Heart right ventricle (tissue), 16 donors: Measurements from ENCODE around the gene CYP19A1. TPM values are rescaled to one million over a fixed set of nuclear protein-coding genes. Genes with fewer than 3 reads are reported as not detected.
"Not testable (repeated sequence)": the region's sequence is repeated elsewhere in the genome, so short reads cannot be mapped to it uniquely, and the experiment has no call there.

Source experiments
- ATAC-seq, 8 donors: fragments of 200-7000 bp; cut with Tn5 transposase; one replicate each; pipeline ENCODE4 v1.9.1; 2020; ENCODE audit warnings: mild to moderate bottlenecking in 8 of 8, moderate library complexity in 8 of 8, moderate number of reproducible peaks in 1 of 8
- DNase-seq, 2 donors: peaks; one replicate each; pipeline ENCODE4 v3.0.0-alpha.2; 2020
- H3K27ac ChIP-seq, 10 donors: fragments of 200-600 bp; sonication (generic) in 2 of 10; one replicate each; pipeline versions ENCODE4 v1.5.0 to v1.8.0; 2020 to 2022; ENCODE audit warnings: mild to moderate bottlenecking in 3 of 10
- H3K27me3 ChIP-seq, 7 donors: fragments of 200-600 bp; one replicate each; pipeline ENCODE4 v1.8.0; 2021 to 2022; ENCODE audit warnings: mild to moderate bottlenecking in 2 of 7
- H3K36me3 ChIP-seq, 9 donors: fragments of 200-600 bp; sonication (generic) in 1 of 9; one replicate each; pipeline versions ENCODE4 v1.5.0 to v1.8.0; 2020 to 2022; ENCODE audit warnings: mild to moderate bottlenecking in 2 of 9
- H3K4me1 ChIP-seq, 9 donors: fragments of 200-600 bp; sonication (generic) in 1 of 9; one replicate each; pipeline versions ENCODE4 v1.5.0 to v1.8.0; 2020 to 2022; ENCODE audit warnings: mild to moderate bottlenecking in 4 of 9
- H3K4me3 ChIP-seq, 10 donors: fragments of 200-600 bp; sonication (generic) in 2 of 10; one replicate each; pipeline versions ENCODE4 v1.5.0 to v1.8.0; 2020 to 2022; ENCODE audit warnings: mild to moderate bottlenecking in 7 of 10, moderate library complexity in 2 of 10
- H3K9me3 ChIP-seq, 11 donors: fragments of 200-600 bp in 10 of 11; sonication (generic) in 2 of 11; one replicate each; pipeline versions ENCODE4 v1.5.0 to v1.8.0; 2013 to 2022; ENCODE audit warnings: mild to moderate bottlenecking in 2 of 11, control low read depth in 1 of 11, moderate library complexity in 1 of 11
- WGBS, 2 donors: extraction: QIAGEN DNeasy Blood & Tissue Kit; methylation state at CpG; one replicate each; pipeline ENCODE4 v1.1.7; 2013; ENCODE audit warnings: inconsistent platforms in 1 of 2; 5-methylcytosine and 5-hydroxymethylcytosine counted together
- intact Hi-C, 10 donors: fragments of 100-400 bp; cut with DNase I; formaldehyde crosslinking; loops; one replicate each; pipeline versions ENCODE4 v1.11.1 to v1.14.2; 2022
- polyA plus RNA-seq, 2 donors: library from polyadenylated mRNA; stranded (reverse); fragments of 200-250 nt; gene quantifications; one replicate each; pipeline ENCODE4 v1.2.3, GENCODE V29; 2013
- total RNA-seq, 10 donors: library from RNA; stranded (reverse); fragmentation: NEBNext Ultra II Directional in 3 of 10; extraction: Animal tissue kit (Norgen Biotek cat#: 25700) in 3 of 10; gene quantifications; one replicate each; pipeline versions ENCODE4 v1.2.1 to v1.2.4, GENCODE V29; 2021 to 2023
- TF ChIP-seq, protein P1 (sequence below), 9 donors: fragments of 200-600 bp; sonication (generic) in 2 of 9; IDR thresholded peaks; one replicate each; pipeline versions ENCODE4 v1.5.0 to v1.8.0; 2021 to 2022; ENCODE audit warnings: antibody characterized with exemption in 9 of 9, mild to moderate bottlenecking in 5 of 9, moderate library complexity in 1 of 9
- donor health status: Arrhythmogenic right ventricular cardiomyopathy.
- donor health status: ischemic (EF 13 %, LVEDD 7.1; RV severe dilation, severe dysfunction).
- donor health status: healthy with polysubstance abuse.
- donor health status: DM: no; HTN: yes; CAD: no.
- donor health status: DM: no; HTN: no; CAD: no.
- donor health status: ischemic (EF 25% LVEDD 6.9; RV normal size, moderate dysfunction).
- donor health status: ischemic (EF 25% LVEDD 5.7; RV mildly dilated, moderate dysfunction).
- donor health status: healthy.
- donor health status: DM: yes; HTN: yes; CAD: no.
- donor health status: Ischemic cardiomyopathy.
- donor health status: ischemic (EF 35%, LVEDD 5.7; RV mildly dilated, moderate dysfunction).
- donor health status: nonischemic (EF 11% LVEDD 7.7; RV severe dilation, severe dysfunction).
- donor health status: DM: yes; HTN: yes; CAD: no.
- donor health status: PGD.
- donor health status: ischemic (EF 29% LVEDD 5.4; RV normal size, mild dysfunction).
- donor health status: nonischemic (EF 23%, LVEDD 6.1; RV moderate dilation, normal function).

CYP19A1 gene
- total and polyA plus RNA-seq, 12 donors = 0.26 to 1.9 (median 0.68) TPM; not detected in 3

GRCh38 chr15:51191766-51192165, 146.6 kb downstream of the CYP19A1 start:
- H3K9me3 ChIP-seq = no peaks in the 10 kb centered on the region
- DNase-seq (no peak), ATAC-seq (no peak)
- 69 to 70% methylated on average over 8 to 9 of the region's 9 CpGs for WGBS, 2 donors
- intact Hi-C loops = loop anchor here in 8 of 10 donors (1.0 to 2.0 kb wide), 2 partner anchors 28 to 29 kb away; no protein-coding TSS in a partner anchor
- H3K4me1 ChIP-seq = peaks cover 3 to 64% (median 24%) of the 10 kb centered on the region in 9 donors
- no peak overlapping the region for H3K4me3 ChIP-seq
- TF ChIP-seq, protein P1, sequence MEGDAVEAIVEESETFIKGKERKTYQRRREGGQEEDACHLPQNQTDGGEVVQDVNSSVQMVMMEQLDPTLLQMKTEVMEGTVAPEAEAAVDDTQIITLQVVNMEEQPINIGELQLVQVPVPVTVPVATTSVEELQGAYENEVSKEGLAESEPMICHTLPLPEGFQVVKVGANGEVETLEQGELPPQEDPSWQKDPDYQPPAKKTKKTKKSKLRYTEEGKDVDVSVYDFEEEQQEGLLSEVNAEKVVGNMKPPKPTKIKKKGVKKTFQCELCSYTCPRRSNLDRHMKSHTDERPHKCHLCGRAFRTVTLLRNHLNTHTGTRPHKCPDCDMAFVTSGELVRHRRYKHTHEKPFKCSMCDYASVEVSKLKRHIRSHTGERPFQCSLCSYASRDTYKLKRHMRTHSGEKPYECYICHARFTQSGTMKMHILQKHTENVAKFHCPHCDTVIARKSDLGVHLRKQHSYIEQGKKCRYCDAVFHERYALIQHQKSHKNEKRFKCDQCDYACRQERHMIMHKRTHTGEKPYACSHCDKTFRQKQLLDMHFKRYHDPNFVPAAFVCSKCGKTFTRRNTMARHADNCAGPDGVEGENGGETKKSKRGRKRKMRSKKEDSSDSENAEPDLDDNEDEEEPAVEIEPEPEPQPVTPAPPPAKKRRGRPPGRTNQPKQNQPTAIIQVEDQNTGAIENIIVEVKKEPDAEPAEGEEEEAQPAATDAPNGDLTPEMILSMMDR (IDR thresholded peaks at IDR 0.05) = no peak
- H3K27me3 ChIP-seq = peaks cover 0 to 15% (median 0%) of the 10 kb centered on the region in 7 donors
- no peaks in the 10 kb centered on the region for H3K36me3 ChIP-seq
- peak overlapping the region in 6 of 10 donors; percentile 26 to 69 (median 58) for H3K27ac ChIP-seq

- Histone ChIP-seq H3K36me3 (no peaks in the 10 kb centered on the region), H3K27ac (peak overlapping the region in 6 of 10 donors; percentile 26 to 69 (median 58)), H3K9me3 (no peaks in the 10 kb centered on the region), H3K4me1 (peaks cover 3 to 70% (median 24%) of the 10 kb centered on the region in 9 donors), H3K4me3 (no peak overlapping the region), H3K27me3 (peaks cover 0 to 15% (median 0%) of the 10 kb centered on the region in 7 donors)
- TF ChIP-seq, protein P1 (IDR thresholded peaks at IDR 0.05) = no peak
- intact Hi-C loops = no loop called here
- WGBS, 2 donors = 36 to 46% methylated on average over 7 of the region's 7 CpGs
- ATAC-seq (peak in 3 of 8 donors; percentile 17 to 28 (median 20)), DNase-seq (no peak)
Measured at GRCh38 chr15:51191072-51191670, 147.2 kb downstream of the CYP19A1 start.

DNA sequence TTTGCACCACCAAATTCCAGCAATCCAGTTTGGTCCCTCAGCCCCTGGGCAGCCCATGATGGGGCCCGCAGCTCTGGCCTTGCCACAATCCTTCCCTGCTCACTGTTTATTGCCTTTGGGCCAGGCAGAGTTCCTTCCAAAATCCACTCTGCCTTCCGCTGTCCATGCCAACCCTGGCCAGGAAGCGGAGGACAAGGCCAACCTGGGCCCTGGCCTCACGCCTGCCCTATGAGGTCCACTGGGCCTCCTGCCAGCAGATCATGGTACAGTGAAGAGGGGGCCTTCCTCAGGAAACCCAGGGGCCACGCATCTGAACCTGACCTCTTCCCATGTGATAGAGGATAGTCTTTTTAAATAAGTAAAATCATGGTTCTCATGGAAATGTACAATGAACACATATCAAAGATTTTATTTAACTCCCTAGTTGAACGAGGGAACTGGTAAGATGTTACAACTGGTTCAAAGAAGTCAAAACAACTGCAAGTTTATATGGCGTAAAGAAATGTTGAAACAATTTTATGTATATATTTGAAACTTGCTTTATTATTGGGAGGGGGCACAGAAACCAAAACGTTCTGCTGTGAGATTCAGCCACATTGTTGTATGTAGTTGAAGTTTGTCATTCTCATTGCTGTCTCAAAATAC, 147.8 kb downstream of the CYP19A1 start:
- DNase-seq (peak; percentile 43 to 47), ATAC-seq (peak; percentile 17 to 78 (median 58))
- WGBS, 2 donors = 55 to 56% methylated on average over 8 of the region's 8 CpGs
- Histone ChIP-seq H3K4me1 (peaks cover 3 to 76% (median 24%) of the 10 kb centered on the region in 9 donors), H3K27ac (peak overlapping the region in 9 of 10 donors; percentile 17 to 73 (median 54)), H3K27me3 (peaks cover 0 to 9% (median 0%) of the 10 kb centered on the region in 7 donors), H3K36me3 (no peaks in the 10 kb centered on the region), H3K4me3 (no peak overlapping the region), H3K9me3 (no peaks in the 10 kb centered on the region)
- TF ChIP-seq, protein P1 (IDR thresholded peaks at IDR 0.05) = no peak
- intact Hi-C loops = no loop called here

- intact Hi-C loops = no loop called here
- Histone ChIP-seq H3K27ac (peak overlapping the region in 9 of 10 donors; percentile 17 to 73 (median 53)), H3K4me1 (peaks cover 3 to 83% (median 24%) of the 10 kb centered on the region in 9 donors), H3K27me3 (peaks cover 0 to 9% (median 0%) of the 10 kb centered on the region in 7 donors), H3K4me3 (no peak overlapping the region), H3K36me3 (no peaks in the 10 kb centered on the region), H3K9me3 (no peaks in the 10 kb centered on the region)
- DNase-seq (no peak), ATAC-seq (peak in 5 of 8 donors; percentile 16 to 73 (median 43))
- TF ChIP-seq, protein P1 (IDR thresholded peaks at IDR 0.05) = no peak
- WGBS, 2 donors = 53 to 63% methylated on average over 6 of the region's 6 CpGs
Measured at GRCh38 chr15:51189669-51190385, 148.6 kb downstream of the CYP19A1 start.

DNA sequence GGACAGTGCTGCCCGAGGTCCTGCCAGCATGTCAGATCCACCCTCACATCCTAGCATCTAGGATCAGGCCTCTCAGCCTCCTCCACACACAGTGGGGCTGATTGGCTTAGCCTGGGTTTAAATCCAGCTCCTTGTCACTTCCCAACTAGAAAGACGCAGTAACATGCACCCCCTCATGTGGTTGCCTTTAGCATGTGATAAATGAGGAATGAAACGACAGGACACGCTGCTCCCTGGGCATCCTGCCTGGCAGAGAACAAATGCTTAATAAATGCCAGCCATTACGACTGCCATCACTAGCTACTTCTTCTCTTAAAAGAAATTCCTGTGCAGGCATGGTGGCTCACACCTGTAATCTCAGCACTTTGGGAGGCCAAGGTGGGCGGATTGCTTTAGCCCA, 149.6 kb downstream of the CYP19A1 start:
- H3K27ac ChIP-seq = peak overlapping the region in 5 of 10 donors; percentile 39 to 69 (median 58)
- H3K27me3 ChIP-seq, H3K9me3 ChIP-seq, H3K36me3 ChIP-seq, intact Hi-C loops, H3K4me3 ChIP-seq: not testable (repeated sequence)
- peak in 6 of 8 donors; percentile 10 to 49 (median 38) for ATAC-seq
- peak in 1 of 2 donors; percentile 17 for DNase-seq
- 52 to 64% methylated on average over 6 of the region's 6 CpGs for WGBS, 2 donors
- H3K4me1 ChIP-seq = peaks cover 3 to 82% (median 24%) of the 10 kb centered on the region in 9 donors
